ENCODE results near the gene ADAMTS2. TPM values are rescaled to one million over a fixed set of nuclear protein-coding genes. Genes with fewer than 3 reads are reported as not detected.

Gene ADAMTS2
- total and polyA plus RNA-seq, 12 donors: 4.3 to 70.3 (median 22.4) TPM

GRCh38 chr5:179138568-179138925, 206.7 kb downstream of the ADAMTS2 start:
- intact Hi-C loops (cut with DNase I): no loop called here
- no peaks in the 10 kb centered on the region for H3K9me3 ChIP-seq (replicated peaks in 1 of 3)
- WGBS, 4 donors: 80 to 85% (median 82%) methylated on average over 5 to 23 of the region's 23 CpGs
- H3K27me3 ChIP-seq: no peaks in the 10 kb centered on the region
- no peak for DNase-seq
- TF ChIP-seq, protein P1, sequence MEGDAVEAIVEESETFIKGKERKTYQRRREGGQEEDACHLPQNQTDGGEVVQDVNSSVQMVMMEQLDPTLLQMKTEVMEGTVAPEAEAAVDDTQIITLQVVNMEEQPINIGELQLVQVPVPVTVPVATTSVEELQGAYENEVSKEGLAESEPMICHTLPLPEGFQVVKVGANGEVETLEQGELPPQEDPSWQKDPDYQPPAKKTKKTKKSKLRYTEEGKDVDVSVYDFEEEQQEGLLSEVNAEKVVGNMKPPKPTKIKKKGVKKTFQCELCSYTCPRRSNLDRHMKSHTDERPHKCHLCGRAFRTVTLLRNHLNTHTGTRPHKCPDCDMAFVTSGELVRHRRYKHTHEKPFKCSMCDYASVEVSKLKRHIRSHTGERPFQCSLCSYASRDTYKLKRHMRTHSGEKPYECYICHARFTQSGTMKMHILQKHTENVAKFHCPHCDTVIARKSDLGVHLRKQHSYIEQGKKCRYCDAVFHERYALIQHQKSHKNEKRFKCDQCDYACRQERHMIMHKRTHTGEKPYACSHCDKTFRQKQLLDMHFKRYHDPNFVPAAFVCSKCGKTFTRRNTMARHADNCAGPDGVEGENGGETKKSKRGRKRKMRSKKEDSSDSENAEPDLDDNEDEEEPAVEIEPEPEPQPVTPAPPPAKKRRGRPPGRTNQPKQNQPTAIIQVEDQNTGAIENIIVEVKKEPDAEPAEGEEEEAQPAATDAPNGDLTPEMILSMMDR (IDR thresholded peaks at IDR 0.05): no peak
- H3K27ac ChIP-seq: no peak overlapping the region
- no peaks in the 10 kb centered on the region for H3K36me3 ChIP-seq (replicated peaks in 1 of 2)
- no peak overlapping the region for H3K4me3 ChIP-seq
- no peaks in the 10 kb centered on the region for H3K4me1 ChIP-seq (replicated peaks in 1 of 2)

DNA sequence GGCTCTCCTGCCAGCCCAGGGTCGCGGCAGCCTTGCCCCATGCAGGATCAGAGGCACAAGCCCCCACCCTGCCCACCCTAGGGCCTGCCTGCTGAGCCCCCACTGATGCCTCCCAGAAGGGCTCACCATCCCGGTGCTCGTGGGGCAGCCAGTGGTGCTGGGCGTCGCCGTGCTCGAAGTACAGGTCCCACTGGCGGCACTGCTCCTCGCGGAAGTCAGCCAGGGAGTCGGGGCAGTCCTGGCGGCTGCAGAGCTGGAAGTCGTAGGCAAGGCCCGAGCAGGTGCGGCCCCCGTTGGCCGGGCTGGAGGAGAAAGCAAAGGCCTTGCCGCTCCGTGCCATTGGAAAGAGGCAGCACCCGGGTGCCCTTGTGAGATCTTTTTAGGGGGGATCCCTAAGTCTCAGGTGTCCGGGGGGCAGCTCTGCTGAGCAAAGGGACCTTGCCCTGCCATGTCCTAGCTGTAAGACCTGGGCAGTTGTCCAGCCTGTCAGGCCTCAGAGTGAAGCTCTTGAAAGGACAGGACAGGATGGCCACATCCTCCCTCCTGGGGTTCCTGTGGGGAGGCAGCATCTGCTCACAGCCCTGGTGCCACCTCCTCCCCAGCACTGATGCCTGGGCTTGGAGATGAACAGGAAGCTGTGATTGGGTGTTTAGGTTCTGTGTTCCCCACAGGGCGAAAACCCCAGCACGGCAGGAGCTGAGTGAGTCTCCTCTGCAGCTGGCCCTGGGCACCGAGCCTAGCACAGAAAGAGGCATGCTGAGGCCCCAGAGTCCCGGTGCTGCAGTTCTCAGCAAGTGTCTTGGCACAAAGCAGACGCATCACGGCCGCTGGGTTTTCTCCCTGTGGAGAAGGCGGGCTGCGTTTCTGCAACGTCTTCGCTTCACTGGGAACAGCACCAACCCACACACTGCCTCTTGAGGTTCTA, 207.4 kb downstream of the ADAMTS2 start:
- no peak for DNase-seq
- no peaks in the 10 kb centered on the region for H3K4me1 ChIP-seq (replicated peaks in 1 of 2)
- H3K9me3 ChIP-seq (replicated peaks in 1 of 3): no peaks in the 10 kb centered on the region
- no peaks in the 10 kb centered on the region for H3K27me3 ChIP-seq
- H3K36me3 ChIP-seq (replicated peaks in 1 of 2): no peaks in the 10 kb centered on the region
- 85 to 88% (median 85%) methylated on average over 5 to 33 of the region's 33 CpGs for WGBS, 4 donors
- no peak overlapping the region for H3K27ac ChIP-seq
- H3K4me3 ChIP-seq: no peak overlapping the region
- TF ChIP-seq, protein P1 (IDR thresholded peaks at IDR 0.05): no peak
- intact Hi-C loops (cut with DNase I): no loop called here

DNA sequence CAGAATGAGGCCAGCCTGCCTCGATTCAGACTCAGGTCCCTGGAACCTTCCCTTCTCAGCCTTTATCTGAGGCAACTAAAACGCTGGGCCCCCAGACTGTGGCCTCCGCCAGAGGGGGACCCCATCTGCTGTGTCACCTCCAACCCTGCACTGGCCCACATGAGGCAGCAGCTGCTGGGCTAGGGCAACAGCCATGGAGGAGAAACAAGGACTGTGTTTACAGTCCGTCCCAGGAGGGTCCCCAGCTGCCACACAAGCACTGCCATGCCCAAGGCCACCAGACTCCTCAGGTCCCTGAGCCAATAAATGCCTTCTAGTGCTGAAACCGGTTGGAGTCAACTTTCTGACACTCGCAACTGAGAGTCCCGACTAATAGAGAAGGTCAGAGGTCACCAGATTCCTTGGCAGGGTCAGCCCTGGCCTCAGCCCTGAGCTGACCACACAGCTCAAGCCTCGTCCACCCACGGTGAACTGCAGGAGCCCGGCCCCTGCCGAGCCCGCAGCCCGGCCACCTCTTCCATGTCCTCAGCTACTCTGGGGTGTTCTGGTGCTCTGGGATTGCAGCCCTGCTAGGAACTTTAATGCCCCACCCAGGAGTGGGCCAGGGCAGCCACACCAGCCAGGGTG, 208.1 kb downstream of the ADAMTS2 start:
- H3K36me3 ChIP-seq (replicated peaks in 1 of 2): no peaks in the 10 kb centered on the region
- WGBS, 4 donors: 66 to 80% (median 77%) methylated on average over 6 to 13 of the region's 13 CpGs
- no peak overlapping the region for H3K27ac ChIP-seq
- intact Hi-C loops (cut with DNase I): no loop called here
- no peaks in the 10 kb centered on the region for H3K4me1 ChIP-seq (replicated peaks in 1 of 2)
- H3K27me3 ChIP-seq: no peaks in the 10 kb centered on the region
- TF ChIP-seq POLR2A (IDR thresholded peaks at IDR 0.05): no peak
- TF ChIP-seq, protein P1 (IDR thresholded peaks at IDR 0.05): no peak
- no peaks in the 10 kb centered on the region for H3K9me3 ChIP-seq (replicated peaks in 1 of 3)
- no peak for DNase-seq
- H3K4me3 ChIP-seq: no peak overlapping the region

DNA sequence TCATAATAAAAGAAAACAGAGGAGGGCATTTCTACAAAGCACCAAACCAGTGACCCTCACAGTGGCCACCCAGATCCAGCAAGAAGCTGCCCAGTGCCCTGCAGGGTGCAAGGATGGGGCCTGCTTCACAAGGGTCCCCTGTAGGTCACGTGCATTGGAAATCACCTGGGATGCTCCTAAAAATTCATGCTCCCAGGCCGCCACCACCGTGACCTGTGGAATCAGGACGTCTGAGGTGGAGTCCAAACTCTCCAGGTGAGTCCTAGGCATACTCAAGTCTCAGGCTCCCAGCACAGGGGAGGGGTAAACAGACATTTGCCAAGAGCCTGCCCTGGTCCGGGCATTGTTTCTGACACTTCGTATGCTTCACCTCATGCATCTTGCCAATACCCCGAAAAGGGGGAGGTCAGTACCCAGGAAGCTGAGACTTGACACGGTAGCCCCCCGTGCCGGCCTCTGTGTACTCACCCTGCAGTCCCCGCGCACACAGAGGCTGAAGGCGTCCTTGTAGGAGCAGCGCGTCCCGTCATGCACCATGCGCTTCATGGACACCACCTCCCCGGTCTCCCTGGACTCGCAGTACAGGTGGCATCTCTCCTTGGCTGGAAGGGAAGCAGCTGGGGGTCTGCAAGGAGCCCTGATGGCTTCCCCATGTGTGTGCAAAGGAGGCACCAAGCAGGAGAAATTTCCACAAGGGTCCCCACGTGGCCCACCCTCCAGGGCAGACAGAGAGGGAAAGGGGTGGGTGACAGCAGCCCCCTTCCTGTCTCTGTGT, 209.6 kb downstream of the ADAMTS2 start:
- TF ChIP-seq POLR2A (IDR thresholded peaks at IDR 0.05): no peak
- TF ChIP-seq, protein P1 (IDR thresholded peaks at IDR 0.05): no peak
- no peak overlapping the region for H3K27ac ChIP-seq
- WGBS, 4 donors: 85 to 91% (median 88%) methylated on average over 18 to 20 of the region's 20 CpGs
- no peaks in the 10 kb centered on the region for H3K9me3 ChIP-seq (replicated peaks in 1 of 3)
- no peaks in the 10 kb centered on the region for H3K27me3 ChIP-seq
- no peaks in the 10 kb centered on the region for H3K4me1 ChIP-seq (replicated peaks in 1 of 2)
- DNase-seq: no peak
- intact Hi-C loops (cut with DNase I): no loop called here
- no peaks in the 10 kb centered on the region for H3K36me3 ChIP-seq (replicated peaks in 1 of 2)
- no peak overlapping the region for H3K4me3 ChIP-seq
